Thoracic aorta (tissue), 2 donors: Measurements from ENCODE around the gene UBE2E2. TPM values are rescaled to one million over a fixed set of nuclear protein-coding genes. Genes with fewer than 3 reads are reported as not detected.

Experiments
- ATAC-seq: fragments of 150-250 bp; one replicate; pipeline ENCODE4 v1.8.0; 2017; ENCODE audit warnings: low read depth; ENCODE audit not compliant: insufficient number of reproducible peaks, low FRiP score
- DNase-seq: peaks from one replicate; pipeline ENCODE4 v3.0.0-alpha.2; 2020; ENCODE audit warnings: low spot score
- H3K27ac ChIP-seq, 2 donors: fragments of 200-600 bp; sonication (generic); 1 replicate in 1 of 2; 2 replicates in 1 of 2; pipeline ENCODE4 v1.5.1; 2016; ENCODE audit warnings: mild to moderate bottlenecking in 2 of 2, moderate library complexity in 2 of 2
- H3K27me3 ChIP-seq: fragments of 200-600 bp; sonication (generic); replicated peaks from 2 replicates; pipeline ENCODE4 v1.6.0; 2016; ENCODE audit warnings: mild to moderate bottlenecking; ENCODE audit not compliant: insufficient read depth
- H3K36me3 ChIP-seq: fragments of 200-600 bp; sonication (generic); one replicate; pipeline ENCODE4 v1.5.1; 2016
- H3K4me1 ChIP-seq, 2 donors: fragments of 200-600 bp; sonication (generic); 1 replicate in 1 of 2; 2 replicates in 1 of 2; pipeline versions ENCODE4 v1.5.1 to v1.6.0; 2016; ENCODE audit warnings: low read depth in 2 of 2, mild to moderate bottlenecking in 1 of 2; ENCODE audit not compliant: control insufficient read depth in 1 of 2
- H3K4me3 ChIP-seq: fragments of 200-600 bp; sonication (generic); 2 replicates; pipeline ENCODE4 v1.5.1; 2016; ENCODE audit warnings: mild to moderate bottlenecking
- H3K9me3 ChIP-seq: fragments of 200-600 bp; sonication (generic); 2 replicates; pipeline ENCODE4 v1.5.1; 2016
- CTCF ChIP-seq: fragments of 200-600 bp; sonication (generic); IDR thresholded peaks from one replicate; pipeline ENCODE4 v1.5.1; 2019; ENCODE audit warnings: antibody characterized with exemption
- total RNA-seq, 2 donors: library from RNA; depleted of rRNA; stranded (reverse); fragments of >200 nt; gene quantifications; one replicate each; pipeline versions ENCODE4 v1.1.0 to v1.2.3, GENCODE V29; 2016

UBE2E2 gene
- total RNA-seq, 2 donors from 2014 or later, result 30.3 to 44.0 TPM

- no peak for TF ChIP-seq CTCF
- peaks cover 0 to 3% of the 10 kb centered on the region in 2 donors for H3K4me1 ChIP-seq
- no peak for DNase-seq
- no peaks in the 10 kb centered on the region for H3K27me3 ChIP-seq
- H3K9me3 ChIP-seq, result no peaks in the 10 kb centered on the region
- no peaks in the 10 kb centered on the region for H3K36me3 ChIP-seq
- H3K4me3 ChIP-seq, result no peak overlapping the region
- no peak for ATAC-seq
- H3K27ac ChIP-seq, result no peak overlapping the region
These were observed 315.3 kb downstream of the UBE2E2 start for GRCh38 chr3:23518441-23518840.

DNA sequence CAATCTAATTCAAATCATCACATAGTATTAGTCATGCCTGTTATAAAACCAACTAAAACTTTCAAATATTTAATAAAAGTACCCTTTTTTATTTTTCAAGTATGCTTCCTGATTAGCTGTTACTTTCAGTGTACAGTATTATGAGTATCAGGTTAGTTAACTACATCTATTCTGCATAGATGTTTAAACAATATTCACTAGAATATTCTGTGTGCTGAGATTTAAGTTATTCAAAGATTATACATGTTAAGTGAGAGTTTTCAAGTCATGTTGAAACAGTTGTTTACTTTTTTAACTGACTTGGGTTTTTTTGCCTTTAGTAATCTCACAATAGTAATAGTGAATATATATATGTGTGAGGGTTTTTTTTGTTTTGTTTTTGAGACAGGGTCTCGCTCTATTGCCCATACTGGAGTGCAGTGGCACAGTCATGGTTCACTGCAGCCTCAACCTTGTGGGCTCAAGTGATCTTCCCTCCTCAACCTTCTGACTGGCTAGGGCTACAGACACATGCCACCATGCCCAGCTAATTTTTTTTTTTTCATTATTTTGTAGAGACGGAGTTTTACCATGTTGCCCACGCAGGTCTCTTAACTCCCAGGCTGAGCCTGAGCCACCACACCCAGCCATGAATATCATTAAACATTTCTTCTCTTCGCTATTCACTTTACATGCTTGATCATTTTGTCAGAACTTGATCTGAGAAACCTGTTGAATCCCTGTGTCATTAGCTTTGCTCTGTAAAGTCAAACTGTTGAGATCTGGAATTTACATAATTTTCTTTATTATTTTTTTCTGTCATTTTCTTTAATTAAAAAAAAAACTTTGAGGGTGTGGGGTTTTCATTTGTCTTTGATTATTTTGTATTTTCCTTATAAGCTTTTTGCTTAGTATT, 316.4 kb downstream of the UBE2E2 start:
- no peak overlapping the region for H3K4me3 ChIP-seq
- peaks cover 0 to 3% of the 10 kb centered on the region in 2 donors for H3K4me1 ChIP-seq
- DNase-seq (no peak), ATAC-seq (no peak)
- no peaks in the 10 kb centered on the region for H3K36me3 ChIP-seq
- no peaks in the 10 kb centered on the region for H3K9me3 ChIP-seq
- H3K27me3 ChIP-seq, result no peaks in the 10 kb centered on the region
- H3K27ac ChIP-seq, result no peak overlapping the region
- no peak for TF ChIP-seq CTCF

DNA sequence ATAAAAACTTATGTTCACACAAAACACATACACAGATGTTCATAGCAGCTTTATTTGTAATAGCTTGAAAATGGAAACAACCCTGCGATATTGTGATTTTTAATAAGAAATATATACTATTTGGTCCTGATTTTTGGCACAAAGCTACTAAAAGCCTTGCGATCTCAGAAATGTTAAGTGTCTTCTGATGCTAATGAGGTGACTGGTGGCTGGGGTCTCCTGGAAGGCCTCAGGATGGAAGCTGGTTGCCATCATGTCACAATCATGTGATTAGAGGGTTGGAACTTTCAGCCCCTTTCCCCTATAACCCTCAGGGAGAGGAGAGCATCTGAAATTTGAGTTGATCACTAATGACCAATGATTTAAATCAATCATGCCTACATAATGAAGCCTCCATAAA, 324.2 kb downstream of the UBE2E2 start:
- no peak overlapping the region for H3K27ac ChIP-seq
- no peaks in the 10 kb centered on the region for H3K9me3 ChIP-seq
- no peak for DNase-seq
- no peak for ATAC-seq
- H3K27me3 ChIP-seq, result no peaks in the 10 kb centered on the region
- no peak overlapping the region for H3K4me3 ChIP-seq
- no peaks in the 10 kb centered on the region for H3K4me1 ChIP-seq
- no peaks in the 10 kb centered on the region for H3K36me3 ChIP-seq
- TF ChIP-seq CTCF, result no peak

DNA sequence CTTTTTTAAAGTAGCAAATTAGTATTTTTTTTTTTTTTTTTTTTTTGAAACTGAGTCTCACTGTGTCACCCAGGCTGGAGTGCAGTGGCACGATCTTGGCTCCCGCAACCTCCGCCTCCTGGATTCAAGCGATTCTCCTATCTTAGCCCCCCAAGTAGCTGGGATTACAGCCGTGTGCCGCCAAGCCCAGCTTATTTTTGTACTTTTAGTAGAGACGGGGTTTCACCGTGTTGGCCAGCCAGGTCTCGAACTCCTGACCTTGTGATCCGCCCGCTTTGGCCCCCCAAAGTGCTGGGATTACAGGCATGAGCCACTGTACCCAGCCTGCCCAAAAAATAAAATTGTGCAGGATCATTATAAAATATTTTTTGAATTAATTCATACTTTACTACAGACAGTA, 330.5 kb downstream of the UBE2E2 start:
- Histone ChIP-seq H3K36me3 (no peaks in the 10 kb centered on the region), H3K27ac (no peak overlapping the region), H3K27me3 (no peaks in the 10 kb centered on the region), H3K9me3 (no peaks in the 10 kb centered on the region), H3K4me3 (no peak overlapping the region), H3K4me1 (no peaks in the 10 kb centered on the region)
- no peak for ATAC-seq
- no peak for TF ChIP-seq CTCF
- DNase-seq, result no peak

DNA sequence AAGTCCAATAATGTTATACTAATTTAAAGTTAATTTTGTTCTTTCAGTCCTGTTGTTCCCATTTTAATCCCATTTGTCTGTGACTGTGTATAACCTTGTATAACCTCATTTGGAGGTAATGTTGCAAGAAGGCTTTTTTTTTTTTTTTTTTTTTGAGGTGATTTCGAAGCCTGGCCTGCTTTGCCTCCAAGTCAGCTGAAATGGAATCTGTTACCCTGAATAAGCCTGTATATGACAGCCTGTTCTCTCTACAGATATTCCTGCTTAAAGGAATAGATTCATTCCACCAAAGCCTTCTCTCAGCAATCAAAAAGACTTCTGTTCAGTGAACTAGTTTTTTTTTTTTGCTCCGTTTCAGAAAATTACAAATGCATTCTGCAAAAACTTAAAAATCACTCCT, 330.9 kb downstream of the UBE2E2 start:
- TF ChIP-seq CTCF, result no peak
- H3K4me1 ChIP-seq, result no peaks in the 10 kb centered on the region
- no peak overlapping the region for H3K27ac ChIP-seq
- no peaks in the 10 kb centered on the region for H3K36me3 ChIP-seq
- DNase-seq (no peak), ATAC-seq (no peak)
- no peaks in the 10 kb centered on the region for H3K9me3 ChIP-seq
- H3K27me3 ChIP-seq, result no peaks in the 10 kb centered on the region
- H3K4me3 ChIP-seq, result no peak overlapping the region
